Stimulated activated memory B cell treated with anti-CD40 and anti-IgM and Interleukin-4, amounts not matched to agents 10 μg/mL and 1 μg/mL and 100 μg/mL, for 72 hours (primary cell): ENCODE measurements around the gene LYAR.

Source experiments
- ATAC-seq: fragments of 150-1000 bp; cut with Tn5 transposase; 2 replicates; pipeline ENCODE4 v1.10.0; 2021
- H3K27ac Mint-ChIP-seq: one replicate; pipeline ENCODE4 v1.8.0; 2022; ENCODE audit warnings: mild to moderate bottlenecking, mixed read lengths
- H3K27me3 Mint-ChIP-seq: one replicate; pipeline ENCODE4 v1.8.0; 2022; ENCODE audit warnings: mixed read lengths
- H3K36me3 Mint-ChIP-seq: one replicate; pipeline ENCODE4 v1.8.0; 2022; ENCODE audit warnings: mixed read lengths
- H3K4me1 Mint-ChIP-seq: one replicate; pipeline ENCODE4 v1.8.0; 2022; ENCODE audit warnings: mixed read lengths
- H3K4me3 Mint-ChIP-seq: one replicate; pipeline ENCODE4 v1.8.0; 2022; ENCODE audit warnings: mild to moderate bottlenecking, moderate library complexity, mixed read lengths
- H3K9me3 Mint-ChIP-seq: one replicate; pipeline ENCODE4 v1.8.0; 2022; ENCODE audit warnings: mixed read lengths

LYAR gene

GRCh38 chr4:4323705-4324534 is 34.0 kb upstream of the LYAR start:
- no peak overlapping the region for H3K4me3 Mint-ChIP-seq
- H3K9me3 Mint-ChIP-seq = no peaks in the 10 kb centered on the region
- H3K27ac Mint-ChIP-seq = no peak overlapping the region
- no peak for ATAC-seq
- H3K4me1 Mint-ChIP-seq = no peaks in the 10 kb centered on the region
- peaks cover 41% of the 10 kb centered on the region for H3K36me3 Mint-ChIP-seq
- peaks cover 9% of the 10 kb centered on the region for H3K27me3 Mint-ChIP-seq

DNA sequence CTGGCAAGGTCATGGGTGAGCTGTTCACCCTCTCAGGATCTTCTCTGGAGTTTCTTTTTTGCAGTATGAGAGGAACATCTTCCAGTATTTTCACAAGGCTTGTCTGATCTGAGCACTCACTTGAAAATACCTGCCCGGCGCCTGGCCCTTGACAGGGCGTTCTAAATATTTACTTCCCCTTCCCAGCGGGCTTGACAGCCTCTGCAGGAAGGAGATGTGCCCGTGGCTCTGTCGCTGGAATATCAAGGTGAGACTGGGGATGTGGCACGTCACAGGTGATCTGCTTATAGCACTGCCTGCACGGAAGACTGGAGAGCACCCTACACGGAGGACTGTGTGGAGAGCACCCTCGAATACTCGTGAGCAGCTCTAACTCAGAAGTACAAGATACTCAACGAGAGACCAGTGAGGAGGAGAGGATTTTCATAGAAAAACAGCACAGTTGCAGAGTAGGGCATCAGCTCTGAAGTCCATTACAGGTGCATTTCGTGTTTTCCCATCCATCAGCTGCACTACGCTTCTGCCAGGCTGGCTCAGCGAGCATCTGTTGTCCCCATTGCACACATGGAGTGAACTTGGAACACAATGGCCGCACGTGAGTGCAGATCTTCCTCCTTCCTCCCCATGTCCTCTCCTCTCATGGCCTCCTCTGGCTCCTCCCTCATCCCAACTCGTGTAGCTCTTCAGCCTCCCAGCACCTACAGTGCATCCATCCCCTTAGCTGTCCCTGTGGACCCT is 32.2 kb upstream of the LYAR start:
- H3K4me1 Mint-ChIP-seq = no peaks in the 10 kb centered on the region
- no peak overlapping the region for H3K4me3 Mint-ChIP-seq
- no peaks in the 10 kb centered on the region for H3K27me3 Mint-ChIP-seq
- H3K27ac Mint-ChIP-seq = no peak overlapping the region
- no peaks in the 10 kb centered on the region for H3K9me3 Mint-ChIP-seq
- H3K36me3 Mint-ChIP-seq = peaks cover 49% of the 10 kb centered on the region
- no peak for ATAC-seq

GRCh38 chr4:4320951-4321714 is 31.2 kb upstream of the LYAR start:
- Mint-ChIP-seq H3K9me3 (no peaks in the 10 kb centered on the region), H3K4me3 (no peak overlapping the region), H3K27me3 (no peaks in the 10 kb centered on the region), H3K36me3 (peaks cover 53% of the 10 kb centered on the region), H3K27ac (no peak overlapping the region), H3K4me1 (no peaks in the 10 kb centered on the region)
- ATAC-seq = no peak

GRCh38 chr4:4320528-4320927 is 30.6 kb upstream of the LYAR start:
- no peak overlapping the region for H3K4me3 Mint-ChIP-seq
- H3K27me3 Mint-ChIP-seq = no peaks in the 10 kb centered on the region
- no peak for ATAC-seq
- H3K27ac Mint-ChIP-seq = no peak overlapping the region
- H3K36me3 Mint-ChIP-seq = peaks cover 59% of the 10 kb centered on the region
- H3K4me1 Mint-ChIP-seq = no peaks in the 10 kb centered on the region
- no peaks in the 10 kb centered on the region for H3K9me3 Mint-ChIP-seq

GRCh38 chr4:4317496-4318232 is 27.7 kb upstream of the LYAR start:
- Mint-ChIP-seq H3K27ac (no peak overlapping the region), H3K36me3 (peaks cover 55% of the 10 kb centered on the region)

DNA sequence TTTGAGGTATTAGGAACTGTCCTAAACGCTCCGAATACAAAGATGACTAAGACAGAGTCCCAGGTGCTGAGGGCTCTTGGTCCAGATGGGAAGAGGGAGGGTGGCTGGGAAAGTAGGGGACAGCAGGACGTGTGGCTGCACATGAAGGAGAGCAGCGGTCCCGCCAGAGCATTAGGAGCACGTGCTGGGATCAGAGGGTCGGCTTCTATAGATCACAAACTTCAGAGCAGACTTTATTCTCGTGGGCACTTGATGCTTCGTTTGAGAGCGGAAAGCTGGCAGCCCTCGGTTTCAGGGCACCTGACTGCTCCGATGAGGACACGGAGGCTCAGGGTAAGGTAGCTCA is 26.2 kb upstream of the LYAR start:
- peaks cover 43% of the 10 kb centered on the region for H3K36me3 Mint-ChIP-seq
- H3K4me1 Mint-ChIP-seq = no peaks in the 10 kb centered on the region
- no peaks in the 10 kb centered on the region for H3K9me3 Mint-ChIP-seq
- H3K4me3 Mint-ChIP-seq = no peak overlapping the region
- no peaks in the 10 kb centered on the region for H3K27me3 Mint-ChIP-seq
- ATAC-seq = no peak
- no peak overlapping the region for H3K27ac Mint-ChIP-seq

More at GRCh38 chr4:4317496-4318232, 27.7 kb upstream of the LYAR start:
- Mint-ChIP-seq H3K4me1 (no peaks in the 10 kb centered on the region), H3K4me3 (no peak overlapping the region), H3K9me3 (no peaks in the 10 kb centered on the region), H3K27me3 (no peaks in the 10 kb centered on the region)
- no peak for ATAC-seq

DNA sequence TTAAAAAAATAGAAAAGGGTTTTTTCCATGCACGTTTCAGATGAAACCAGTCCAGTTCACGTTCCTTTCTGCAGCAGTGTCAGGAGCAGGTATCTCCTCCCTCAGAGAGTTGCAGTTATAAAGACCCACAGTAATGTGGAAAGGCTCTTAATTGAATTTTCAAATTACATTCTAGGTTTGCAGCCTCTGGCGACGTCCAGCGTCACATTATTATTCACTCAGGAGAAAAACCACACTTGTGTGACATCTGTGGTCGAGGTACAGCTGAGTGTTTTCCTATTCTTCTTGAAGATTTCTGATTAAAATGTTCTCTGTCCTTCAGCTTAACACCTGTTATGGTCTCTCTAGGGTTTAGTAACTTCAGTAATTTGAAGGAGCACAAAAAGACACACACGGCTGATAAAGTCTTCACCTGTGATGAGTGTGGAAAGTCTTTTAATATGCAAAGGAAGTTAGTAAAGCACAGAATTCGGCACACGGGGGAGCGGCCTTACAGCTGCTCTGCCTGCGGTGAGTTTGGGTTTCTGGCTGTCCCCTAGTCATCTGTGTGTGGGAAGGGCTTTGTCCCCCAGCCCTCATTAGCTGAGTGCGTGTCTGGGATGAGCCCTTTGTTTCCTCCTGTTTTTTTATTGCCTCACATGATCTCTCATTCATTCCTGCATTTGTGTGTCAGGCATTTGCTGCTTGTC is 25.7 kb upstream of the LYAR start:
- Mint-ChIP-seq H3K27me3 (no peaks in the 10 kb centered on the region), H3K9me3 (no peaks in the 10 kb centered on the region), H3K36me3 (peaks cover 38% of the 10 kb centered on the region), H3K27ac (no peak overlapping the region), H3K4me3 (no peak overlapping the region), H3K4me1 (no peaks in the 10 kb centered on the region)
- no peak for ATAC-seq

GRCh38 chr4:4311193-4311592 is 21.2 kb upstream of the LYAR start:
- Mint-ChIP-seq H3K4me1 (no peaks in the 10 kb centered on the region), H3K27me3 (no peaks in the 10 kb centered on the region), H3K27ac (no peak overlapping the region), H3K36me3 (peaks cover 44% of the 10 kb centered on the region), H3K4me3 (no peak overlapping the region), H3K9me3 (no peaks in the 10 kb centered on the region)
- no peak for ATAC-seq

DNA sequence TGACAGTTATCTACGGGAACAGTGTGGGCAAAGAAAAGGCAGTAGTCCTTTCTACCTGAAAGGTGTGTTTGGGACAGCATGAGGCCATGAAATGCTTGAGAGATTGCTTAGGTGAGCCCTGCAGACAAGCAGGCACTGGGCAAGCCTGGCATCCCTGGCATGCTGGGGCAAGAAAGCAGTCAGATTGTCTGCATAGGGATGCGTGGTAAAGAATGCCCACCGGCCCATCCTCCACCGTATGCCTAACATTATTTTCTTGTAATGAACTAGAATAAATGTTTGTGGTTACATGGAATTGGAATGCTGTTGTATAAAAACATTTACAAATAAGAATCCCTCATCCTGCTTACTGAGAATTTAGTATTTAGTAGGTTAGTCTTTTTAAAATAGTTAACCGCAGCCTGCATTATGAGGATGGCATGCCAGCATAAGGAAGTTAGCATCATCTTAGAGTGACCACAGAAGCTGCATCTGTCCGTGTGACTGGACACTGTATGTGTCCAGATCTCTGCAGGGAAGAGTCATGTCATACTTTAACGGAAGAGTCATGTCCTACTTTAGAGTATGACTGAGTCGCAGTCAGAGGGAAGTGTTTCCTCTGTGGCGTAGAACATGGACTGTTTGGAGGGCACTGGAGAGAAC is 19.0 kb upstream of the LYAR start:
- H3K9me3 Mint-ChIP-seq = no peaks in the 10 kb centered on the region
- no peaks in the 10 kb centered on the region for H3K27me3 Mint-ChIP-seq
- peaks cover 43% of the 10 kb centered on the region for H3K36me3 Mint-ChIP-seq
- H3K4me3 Mint-ChIP-seq = no peak overlapping the region
- no peak for ATAC-seq
- no peak overlapping the region for H3K27ac Mint-ChIP-seq
- no peaks in the 10 kb centered on the region for H3K4me1 Mint-ChIP-seq

- Mint-ChIP-seq H3K4me3 (no peak overlapping the region), H3K36me3 (peaks cover 43% of the 10 kb centered on the region)
Observed at GRCh38 chr4:4306920-4307319, 17.0 kb upstream of the LYAR start.

DNA sequence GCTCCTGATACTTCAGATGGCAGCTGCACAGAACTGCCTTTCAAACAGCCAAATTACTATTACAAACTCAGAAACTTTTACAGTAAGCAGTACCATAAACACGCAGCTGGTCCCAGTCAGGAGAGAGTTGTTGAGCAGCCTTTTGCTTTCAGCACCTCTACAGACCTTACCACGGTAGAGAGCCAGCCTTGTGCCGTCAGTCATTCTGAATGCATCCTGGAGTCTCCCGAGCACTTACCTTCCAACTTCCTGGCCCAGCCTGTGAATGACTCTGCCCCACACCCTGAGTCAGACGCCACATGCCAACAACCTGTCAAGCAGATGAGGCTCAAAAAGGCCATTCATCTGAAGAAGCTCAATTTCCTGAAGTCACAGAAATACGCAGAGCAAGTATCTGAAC is 12.5 kb upstream of the LYAR start:
- no peak for ATAC-seq
- no peak overlapping the region for H3K4me3 Mint-ChIP-seq
- peaks cover 37% of the 10 kb centered on the region for H3K36me3 Mint-ChIP-seq
- H3K27ac Mint-ChIP-seq = no peak overlapping the region
- no peaks in the 10 kb centered on the region for H3K9me3 Mint-ChIP-seq
- H3K4me1 Mint-ChIP-seq = no peaks in the 10 kb centered on the region
- no peaks in the 10 kb centered on the region for H3K27me3 Mint-ChIP-seq

More at GRCh38 chr4:4306920-4307319, 17.0 kb upstream of the LYAR start:
- Mint-ChIP-seq H3K27me3 (no peaks in the 10 kb centered on the region), H3K9me3 (no peaks in the 10 kb centered on the region), H3K4me1 (no peaks in the 10 kb centered on the region), H3K27ac (no peak overlapping the region)
- no peak for ATAC-seq

- H3K9me3 Mint-ChIP-seq = no peaks in the 10 kb centered on the region
- ATAC-seq = no peak
- H3K27me3 Mint-ChIP-seq = no peaks in the 10 kb centered on the region
- H3K36me3 Mint-ChIP-seq = peaks cover 33% of the 10 kb centered on the region
- H3K4me1 Mint-ChIP-seq = no peaks in the 10 kb centered on the region
- no peak overlapping the region for H3K27ac Mint-ChIP-seq
- no peak overlapping the region for H3K4me3 Mint-ChIP-seq
Observed at GRCh38 chr4:4302001-4302400, 12.0 kb upstream of the LYAR start.

DNA sequence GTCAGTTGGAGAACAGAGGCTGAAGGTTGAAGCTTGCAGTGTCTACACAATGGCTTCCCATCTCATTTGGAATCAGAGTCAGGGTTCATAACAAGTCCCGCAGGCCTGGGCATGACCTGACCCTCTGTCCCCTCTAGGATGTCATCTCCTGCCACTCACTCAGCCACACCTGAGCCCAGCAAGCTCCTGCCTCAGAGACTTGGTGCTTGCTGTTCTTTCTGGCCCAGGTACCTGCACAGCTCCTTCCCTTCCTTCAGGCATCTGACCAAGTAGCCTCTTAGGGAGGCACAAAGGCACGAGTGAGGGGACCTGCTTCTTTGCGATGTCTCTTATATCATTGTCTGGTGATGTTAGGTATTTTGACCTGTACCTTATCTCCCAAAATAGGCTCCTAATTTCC is 9.1 kb upstream of the LYAR start:
- Mint-ChIP-seq H3K27me3 (no peaks in the 10 kb centered on the region), H3K4me1 (peaks cover 13% of the 10 kb centered on the region), H3K4me3 (no peak overlapping the region), H3K27ac (no peak overlapping the region), H3K9me3 (peaks cover 8% of the 10 kb centered on the region), H3K36me3 (peaks cover 47% of the 10 kb centered on the region)
- no peak for ATAC-seq

DNA sequence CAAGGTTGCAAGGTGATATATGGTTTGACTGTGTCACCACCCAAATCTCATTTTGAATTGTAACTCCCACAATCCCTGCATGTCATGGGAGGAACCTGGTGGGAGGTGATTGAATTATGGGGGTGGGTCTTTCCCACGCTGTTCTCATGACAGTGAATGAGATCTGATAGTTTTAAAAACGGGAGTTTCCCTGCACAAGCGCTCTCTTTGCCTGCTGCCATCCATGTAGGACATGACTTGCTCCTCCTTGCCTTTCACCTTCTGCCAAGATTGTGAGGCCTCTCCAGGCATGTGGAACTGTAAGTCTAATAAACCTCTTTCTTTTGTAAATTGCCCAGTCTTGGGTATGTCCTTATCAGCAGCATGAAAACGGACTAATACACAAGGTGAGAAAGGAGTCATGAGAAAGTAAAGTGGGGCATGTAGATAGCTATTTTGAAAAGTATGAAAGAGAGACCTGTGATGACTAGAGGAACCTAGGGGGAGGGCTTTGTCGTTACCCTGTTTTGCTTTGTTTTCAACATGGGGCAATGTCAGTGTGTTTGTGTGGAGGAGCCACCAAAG is 6.4 kb upstream of the LYAR start:
- H3K9me3 Mint-ChIP-seq = peaks cover 8% of the 10 kb centered on the region
- peaks cover 20% of the 10 kb centered on the region for H3K4me1 Mint-ChIP-seq
- no peak overlapping the region for H3K4me3 Mint-ChIP-seq
- H3K36me3 Mint-ChIP-seq = peaks cover 41% of the 10 kb centered on the region
- no peaks in the 10 kb centered on the region for H3K27me3 Mint-ChIP-seq
- H3K27ac Mint-ChIP-seq = no peak overlapping the region
- ATAC-seq = no peak
